ENCODE data around the gene NDUFV1. TPM values are rescaled to one million over a fixed set of nuclear protein-coding genes. Genes with fewer than 3 reads are reported as not detected.
"Not testable (repeated sequence)": the region's sequence is repeated elsewhere in the genome, so short reads cannot be mapped to it uniquely, and the experiment has no call there.

The NDUFV1 gene
- total RNA-seq, 2 donors from 2014 or later = 246 to 381 TPM

DNA sequence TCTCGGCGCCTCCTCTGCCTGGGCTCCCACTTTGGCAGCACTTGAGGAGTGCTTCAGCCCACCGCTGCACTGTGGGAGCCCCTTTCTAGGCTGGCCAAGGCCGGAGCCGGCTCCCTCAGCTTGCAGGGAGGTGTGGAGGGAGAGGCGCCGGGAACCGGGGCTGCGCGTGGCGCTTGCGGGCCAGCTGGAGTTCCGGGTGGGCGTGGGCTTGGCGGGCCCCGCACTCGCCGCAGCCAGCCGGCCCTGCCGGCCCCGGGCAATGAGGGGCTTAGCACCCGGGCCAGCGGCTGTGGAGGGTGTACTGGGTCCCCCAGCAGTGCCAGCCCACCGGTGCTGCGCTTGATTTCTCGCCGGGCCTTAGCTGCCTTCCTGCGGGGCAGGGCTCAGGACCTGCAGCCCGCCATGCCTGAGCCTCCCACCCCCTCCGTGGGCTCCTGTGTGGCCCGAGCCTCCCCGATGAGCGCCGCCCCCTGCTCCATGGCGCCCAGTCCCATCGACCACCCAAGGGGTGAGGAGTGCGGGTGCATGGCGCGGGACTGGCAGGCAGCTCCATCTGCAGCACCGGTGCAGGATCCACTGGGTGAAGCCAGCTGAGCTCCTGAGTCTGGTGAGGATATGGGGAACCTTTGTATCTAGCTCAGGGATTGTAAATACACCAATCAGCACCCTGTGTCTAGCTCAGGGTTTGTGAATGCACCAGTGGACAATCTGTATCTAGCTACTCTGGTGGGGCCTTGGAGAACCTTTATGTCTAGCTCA lies 12.3 kb downstream of the NDUFV1 start:
- H3K9me3 Mint-ChIP-seq; H3K27ac Mint-ChIP-seq; H3K36me3 Mint-ChIP-seq; H3K27me3 Mint-ChIP-seq; ATAC-seq; H3K4me3 Mint-ChIP-seq; DNase-seq (ENCODE audit: low spot score): not testable (repeated sequence)
- H3K4me1 Mint-ChIP-seq (ENCODE audit: low read depth in 2 of 2) = peaks cover 0 to 14% of the 10 kb centered on the region in 2 donors

DNA sequence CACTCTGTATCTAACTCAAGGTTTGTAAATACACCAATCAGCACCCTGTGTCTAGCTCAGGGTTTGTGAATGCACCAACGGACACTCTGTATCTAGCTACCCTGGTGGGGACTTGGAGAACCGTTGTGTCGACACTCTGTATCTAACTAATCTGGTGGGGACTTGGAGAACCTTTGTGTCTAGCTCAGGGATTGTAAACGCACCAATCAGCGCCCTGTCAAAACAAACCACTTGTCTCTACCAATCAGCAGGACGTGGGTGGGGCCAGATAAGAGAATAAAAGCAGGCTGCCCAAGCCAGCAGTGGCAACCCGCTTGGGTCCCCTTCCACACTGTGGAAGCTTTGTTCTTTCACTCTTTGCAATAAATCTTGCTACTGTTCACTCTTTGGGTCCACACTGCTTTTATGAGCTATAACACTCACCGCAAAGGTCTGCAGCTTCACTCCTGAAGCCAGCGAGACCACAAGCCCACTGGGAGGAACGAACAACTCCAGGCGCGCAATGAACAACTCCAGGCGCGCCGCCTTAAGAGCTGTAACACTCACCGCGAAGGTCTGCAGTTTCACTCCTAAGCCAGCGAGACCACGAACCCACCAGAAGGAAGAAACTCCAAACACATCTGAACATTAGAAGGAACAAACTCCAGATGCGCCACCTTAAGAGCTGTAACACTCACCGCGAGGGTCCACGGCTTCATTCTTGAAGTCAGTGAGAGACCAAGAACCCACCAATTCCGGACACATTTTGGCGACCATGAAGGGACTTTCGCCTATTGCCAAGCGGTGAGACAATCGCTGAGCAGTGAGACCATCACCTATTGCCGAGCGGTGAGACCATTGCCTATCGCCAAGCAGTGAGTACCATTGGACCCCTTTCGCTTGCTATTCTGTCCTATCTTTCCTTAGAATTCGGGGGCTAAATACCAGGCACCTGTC lies 13.2 kb downstream of the NDUFV1 start:
- not testable (repeated sequence) for DNase-seq (ENCODE audit: low spot score); H3K36me3 Mint-ChIP-seq; H3K9me3 Mint-ChIP-seq; H3K27ac Mint-ChIP-seq; H3K27me3 Mint-ChIP-seq; H3K4me1 Mint-ChIP-seq (ENCODE audit: low read depth in 2 of 2); H3K4me3 Mint-ChIP-seq; ATAC-seq

DNA sequence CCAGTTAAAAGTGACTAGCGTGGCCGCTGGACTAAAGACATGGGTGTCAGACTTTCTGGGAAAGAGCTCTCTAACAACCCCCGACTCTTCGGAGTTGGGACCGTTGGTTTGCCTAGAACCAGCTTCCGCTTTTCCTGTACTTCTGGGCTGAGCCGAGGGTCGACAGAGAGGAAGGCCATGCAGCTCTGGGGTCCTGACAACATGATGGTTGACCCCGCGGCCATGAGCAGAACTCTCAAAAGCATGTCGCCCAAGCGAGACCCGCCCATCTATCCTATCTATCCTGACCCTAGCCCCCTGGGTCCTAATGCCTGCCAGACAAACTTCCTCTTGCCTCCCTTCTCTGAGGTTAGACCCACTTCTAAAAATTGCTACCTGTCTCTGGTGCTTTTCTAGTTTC lies 13.9 kb downstream of the NDUFV1 start:
- H3K9me3 Mint-ChIP-seq; H3K36me3 Mint-ChIP-seq; H3K4me3 Mint-ChIP-seq; H3K4me1 Mint-ChIP-seq (ENCODE audit: low read depth in 2 of 2); H3K27me3 Mint-ChIP-seq; DNase-seq (ENCODE audit: low spot score); ATAC-seq; H3K27ac Mint-ChIP-seq: not testable (repeated sequence)

DNA sequence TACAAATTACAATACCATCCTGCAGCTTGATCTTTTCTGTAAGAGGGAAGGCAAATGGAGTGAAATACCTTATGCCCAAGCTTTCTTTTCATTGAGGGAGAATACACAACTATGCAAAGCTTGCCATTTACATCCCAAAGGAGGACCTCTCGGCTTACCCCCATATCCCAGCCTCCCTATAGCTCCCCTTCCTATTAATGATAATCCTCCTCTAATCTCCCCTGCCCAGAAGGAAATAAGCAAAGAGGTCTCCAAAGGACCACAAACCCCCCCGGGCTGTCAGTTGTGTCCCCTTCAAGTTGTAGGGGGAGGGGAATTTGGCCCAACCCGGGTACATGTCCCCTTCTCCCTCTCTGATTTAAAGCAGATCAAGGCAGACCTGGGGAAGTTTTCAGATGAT lies 15.2 kb downstream of the NDUFV1 start:
- not testable (repeated sequence) for H3K36me3 Mint-ChIP-seq; ATAC-seq; H3K9me3 Mint-ChIP-seq; H3K4me3 Mint-ChIP-seq; H3K27me3 Mint-ChIP-seq; DNase-seq (ENCODE audit: low spot score); H3K27ac Mint-ChIP-seq; H3K4me1 Mint-ChIP-seq (ENCODE audit: low read depth in 2 of 2)

DNA sequence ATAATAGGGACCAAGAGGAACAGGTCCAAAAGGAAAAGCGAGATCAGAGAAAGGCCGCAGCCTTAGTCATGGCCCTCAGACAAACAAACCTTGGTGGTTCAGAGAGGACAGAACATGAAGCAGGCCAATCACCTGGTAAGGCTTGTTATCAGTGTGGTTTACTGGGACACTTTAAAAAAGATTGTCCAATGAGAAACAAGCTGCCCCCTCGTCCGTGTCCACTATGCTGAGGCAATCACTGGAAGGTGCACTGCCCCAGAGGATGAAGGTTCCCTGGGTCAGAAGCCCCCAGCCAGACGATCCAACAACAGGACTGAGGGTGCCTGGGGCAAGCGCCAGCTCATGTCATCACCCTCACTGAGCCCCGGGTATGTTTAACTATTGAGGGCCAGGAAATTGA lies 16.2 kb downstream of the NDUFV1 start:
- not testable (repeated sequence) for H3K27me3 Mint-ChIP-seq; ATAC-seq; DNase-seq (ENCODE audit: low spot score); H3K36me3 Mint-ChIP-seq; H3K4me3 Mint-ChIP-seq; H3K4me1 Mint-ChIP-seq (ENCODE audit: low read depth in 2 of 2); H3K27ac Mint-ChIP-seq; H3K9me3 Mint-ChIP-seq

DNA sequence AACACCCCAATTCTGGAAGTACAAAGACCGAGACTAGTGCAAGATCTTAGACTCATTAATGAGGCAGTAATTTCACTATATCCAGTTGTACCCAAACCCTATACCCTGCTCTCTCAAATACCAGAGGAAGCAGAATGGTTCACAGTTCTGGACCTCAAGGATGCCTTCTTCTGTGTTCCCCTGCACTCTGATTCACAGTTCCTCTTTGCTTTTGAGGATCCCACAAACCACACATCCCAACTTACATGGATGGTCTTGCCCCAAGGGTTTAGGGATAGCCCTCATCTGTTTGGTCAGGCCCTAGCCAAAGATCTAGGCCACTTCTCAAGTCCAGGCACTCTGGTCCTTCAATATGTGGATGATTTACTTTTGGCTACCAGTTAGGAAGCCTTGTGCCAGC lies 17.1 kb downstream of the NDUFV1 start:
- H3K4me1 Mint-ChIP-seq (ENCODE audit: low read depth in 2 of 2); DNase-seq (ENCODE audit: low spot score); H3K27ac Mint-ChIP-seq; H3K9me3 Mint-ChIP-seq; H3K36me3 Mint-ChIP-seq; H3K4me3 Mint-ChIP-seq; H3K27me3 Mint-ChIP-seq; ATAC-seq: not testable (repeated sequence)

DNA sequence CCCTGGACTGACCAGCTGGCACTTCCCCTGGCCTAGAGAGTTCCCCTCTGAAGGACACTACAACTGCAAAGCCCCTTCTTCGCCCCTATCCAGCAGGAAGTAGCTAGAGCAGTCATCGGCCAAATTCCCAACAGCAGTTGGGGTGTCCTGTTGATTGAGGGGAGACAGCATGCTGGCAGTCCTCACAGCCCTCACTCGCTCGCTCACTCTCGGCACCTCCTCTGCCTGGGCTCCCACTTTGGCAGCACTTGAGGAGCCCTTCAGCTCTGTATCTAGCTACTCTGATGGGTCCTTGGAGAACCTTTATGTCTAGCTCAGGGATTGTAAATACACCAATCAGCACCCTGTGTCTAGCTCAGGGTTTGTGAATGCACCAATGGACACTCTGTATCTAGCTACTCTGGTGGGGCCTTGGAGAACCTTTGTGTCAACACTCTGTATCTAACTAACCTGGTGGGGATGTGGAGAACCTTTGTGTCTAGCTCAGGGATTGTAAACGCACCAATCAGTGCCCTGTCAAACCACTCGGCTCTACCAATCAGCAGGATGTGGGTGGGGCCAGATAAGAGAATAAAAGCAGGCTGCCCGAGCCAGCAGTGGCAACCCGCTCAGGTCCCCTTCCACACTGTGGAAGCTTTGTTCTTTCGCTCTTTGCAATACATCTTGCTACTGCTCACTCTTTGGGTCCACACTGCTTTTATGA lies 19.5 kb downstream of the NDUFV1 start:
- not testable (repeated sequence) for H3K27me3 Mint-ChIP-seq; H3K9me3 Mint-ChIP-seq; H3K36me3 Mint-ChIP-seq; DNase-seq (ENCODE audit: low spot score); H3K4me3 Mint-ChIP-seq; ATAC-seq; H3K27ac Mint-ChIP-seq
- peaks cover 5 to 12% of the 10 kb centered on the region in 2 donors for H3K4me1 Mint-ChIP-seq (ENCODE audit: low read depth in 2 of 2)

DNA sequence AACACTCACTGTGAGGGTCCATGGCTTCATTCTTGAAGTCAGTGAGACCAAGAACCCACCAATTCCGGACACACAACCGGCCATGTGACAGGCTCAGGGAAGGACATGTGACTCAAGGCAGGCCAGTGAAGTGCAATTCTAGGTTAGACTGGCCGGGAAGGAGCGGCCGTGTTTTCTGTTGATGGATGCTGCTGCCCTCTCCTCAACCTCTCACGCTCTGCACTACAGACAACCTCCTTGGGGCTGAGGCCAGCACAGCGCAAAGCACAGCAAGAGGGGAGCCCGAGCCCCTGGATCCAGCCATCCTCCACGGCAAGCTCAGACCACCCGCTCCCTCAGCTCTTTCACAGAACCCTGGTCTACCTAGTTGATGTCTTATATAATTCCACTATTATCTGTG lies 20.2 kb downstream of the NDUFV1 start:
- ATAC-seq (no peak), DNase-seq (ENCODE audit: low spot score) (no peak)
- H3K27me3 Mint-ChIP-seq = no peaks in the 10 kb centered on the region
- no peaks in the 10 kb centered on the region for H3K9me3 Mint-ChIP-seq
- H3K4me3 Mint-ChIP-seq = no peak overlapping the region
- no peak overlapping the region for H3K27ac Mint-ChIP-seq
- no peaks in the 10 kb centered on the region for H3K36me3 Mint-ChIP-seq
- H3K4me1 Mint-ChIP-seq (ENCODE audit: low read depth in 2 of 2) = peaks cover 5 to 14% of the 10 kb centered on the region in 2 donors

DNA sequence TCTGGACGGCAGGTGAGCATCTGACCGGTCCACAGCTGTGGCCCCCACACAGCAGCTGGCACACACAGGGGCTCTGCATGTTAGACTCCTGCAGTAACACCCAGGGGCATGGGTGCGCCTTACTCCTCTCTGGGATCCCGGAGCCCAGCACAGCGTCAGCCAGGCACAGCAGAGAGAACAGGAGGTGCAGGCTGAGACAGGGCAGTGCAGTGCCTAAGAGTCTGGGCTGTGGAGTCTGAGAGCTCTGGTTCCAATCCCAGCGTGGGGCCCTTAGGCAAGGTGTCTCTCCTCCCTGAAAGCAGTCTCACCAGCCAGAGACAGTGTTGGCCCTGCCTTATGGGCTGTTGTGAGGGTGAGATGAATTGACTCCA lies 20.7 kb downstream of the NDUFV1 start:
- DNase-seq (ENCODE audit: low spot score) (no peak), ATAC-seq (no peak)
- Mint-ChIP-seq H3K27me3 (no peaks in the 10 kb centered on the region), H3K4me3 (peak overlapping the region; percentile 59), H3K27ac (peak overlapping the region in 1 of 2 donors; percentile 28), H3K9me3 (no peaks in the 10 kb centered on the region), H3K4me1 (ENCODE audit: low read depth in 2 of 2) (peaks cover 5 to 14% of the 10 kb centered on the region in 2 donors), H3K36me3 (no peaks in the 10 kb centered on the region)

DNA sequence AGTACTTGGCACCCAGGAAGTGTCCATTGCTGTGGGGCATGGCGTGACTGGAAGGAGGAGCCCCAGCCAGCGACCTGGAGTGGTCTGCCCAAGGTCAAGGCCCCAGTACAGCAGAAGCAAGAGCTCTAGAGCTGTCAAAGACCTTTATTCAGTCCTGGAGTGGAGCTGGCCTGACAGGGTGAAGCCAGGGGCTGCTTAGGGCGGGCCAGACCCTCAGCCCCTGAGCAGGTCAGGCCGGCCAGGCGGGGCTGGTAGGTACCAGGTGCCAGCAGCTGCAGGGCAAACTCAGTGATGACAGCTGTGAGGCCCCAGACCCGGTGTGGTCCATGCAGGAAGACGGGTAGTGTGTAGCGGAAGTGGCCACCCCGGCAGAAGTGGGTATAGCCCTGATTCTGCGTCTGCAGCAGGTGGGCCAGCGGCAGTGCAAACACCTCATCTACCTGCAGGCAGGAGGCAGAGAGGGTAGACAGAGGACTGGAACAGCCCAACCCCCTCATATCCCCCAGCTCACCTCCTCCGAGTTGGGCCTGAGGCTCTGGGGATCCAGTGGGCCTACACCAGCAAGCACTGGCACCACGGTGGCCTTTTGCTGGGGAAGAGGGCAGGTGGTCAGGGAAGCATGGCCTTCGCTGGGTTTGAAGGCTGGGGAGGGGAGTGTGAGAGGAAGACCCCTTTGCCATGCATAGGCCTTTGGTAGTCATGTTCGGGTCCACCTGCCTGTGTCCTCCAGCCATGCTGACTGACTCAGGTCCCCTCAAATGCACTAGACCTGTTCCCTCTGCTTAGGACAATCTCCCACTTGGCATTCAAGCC lies 21.3 kb downstream of the NDUFV1 start:
- ATAC-seq (no peak), DNase-seq (ENCODE audit: low spot score) (peak; percentile 51)
- peak overlapping the region in 1 of 2 donors; percentile 28 for H3K27ac Mint-ChIP-seq
- H3K4me1 Mint-ChIP-seq (ENCODE audit: low read depth in 2 of 2) = peaks cover 5 to 14% of the 10 kb centered on the region in 2 donors
- peak overlapping the region; percentile 59 for H3K4me3 Mint-ChIP-seq
- no peaks in the 10 kb centered on the region for H3K9me3 Mint-ChIP-seq
- no peaks in the 10 kb centered on the region for H3K36me3 Mint-ChIP-seq
- no peaks in the 10 kb centered on the region for H3K27me3 Mint-ChIP-seq

DNA sequence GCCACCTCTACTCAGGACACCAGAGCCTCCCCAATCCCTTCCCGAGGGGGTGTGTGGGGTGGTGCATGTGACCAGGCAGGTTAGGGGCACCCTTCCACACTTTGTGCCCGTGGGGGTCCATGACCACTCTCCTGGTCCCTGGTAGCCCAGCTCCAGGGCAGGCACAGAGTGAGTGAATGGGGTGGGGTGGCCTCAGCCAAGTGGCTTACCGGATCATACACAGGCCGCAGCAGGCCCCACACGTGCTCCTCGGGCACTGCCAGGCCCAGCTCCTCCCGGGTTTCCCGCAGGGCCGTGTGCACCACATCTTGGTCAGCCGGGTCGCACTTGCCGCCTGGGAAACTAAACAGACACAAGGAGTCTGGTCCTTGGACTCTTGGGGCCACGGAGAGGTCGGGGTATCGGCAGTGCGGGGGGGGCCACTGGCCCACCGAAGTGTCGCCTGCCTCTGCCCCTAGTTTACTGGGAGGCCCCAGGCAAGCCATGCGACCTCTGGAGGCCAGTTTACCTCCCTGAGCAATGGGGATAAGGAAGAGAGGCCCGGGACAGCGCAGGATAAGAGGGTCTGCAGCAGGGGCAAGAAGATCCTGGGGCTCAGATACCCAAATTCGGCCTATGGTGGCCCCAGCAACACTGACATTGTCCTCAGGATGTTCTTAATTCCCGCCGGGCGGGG lies 22.1 kb downstream of the NDUFV1 start:
- no peaks in the 10 kb centered on the region for H3K27me3 Mint-ChIP-seq
- peaks cover 5 to 14% of the 10 kb centered on the region in 2 donors for H3K4me1 Mint-ChIP-seq (ENCODE audit: low read depth in 2 of 2)
- ATAC-seq (no peak), DNase-seq (ENCODE audit: low spot score) (peak; percentile 51)
- H3K36me3 Mint-ChIP-seq = no peaks in the 10 kb centered on the region
- peak overlapping the region; percentile 35 to 66 for H3K27ac Mint-ChIP-seq
- H3K9me3 Mint-ChIP-seq = no peaks in the 10 kb centered on the region
- H3K4me3 Mint-ChIP-seq = peak overlapping the region; percentile 63

DNA sequence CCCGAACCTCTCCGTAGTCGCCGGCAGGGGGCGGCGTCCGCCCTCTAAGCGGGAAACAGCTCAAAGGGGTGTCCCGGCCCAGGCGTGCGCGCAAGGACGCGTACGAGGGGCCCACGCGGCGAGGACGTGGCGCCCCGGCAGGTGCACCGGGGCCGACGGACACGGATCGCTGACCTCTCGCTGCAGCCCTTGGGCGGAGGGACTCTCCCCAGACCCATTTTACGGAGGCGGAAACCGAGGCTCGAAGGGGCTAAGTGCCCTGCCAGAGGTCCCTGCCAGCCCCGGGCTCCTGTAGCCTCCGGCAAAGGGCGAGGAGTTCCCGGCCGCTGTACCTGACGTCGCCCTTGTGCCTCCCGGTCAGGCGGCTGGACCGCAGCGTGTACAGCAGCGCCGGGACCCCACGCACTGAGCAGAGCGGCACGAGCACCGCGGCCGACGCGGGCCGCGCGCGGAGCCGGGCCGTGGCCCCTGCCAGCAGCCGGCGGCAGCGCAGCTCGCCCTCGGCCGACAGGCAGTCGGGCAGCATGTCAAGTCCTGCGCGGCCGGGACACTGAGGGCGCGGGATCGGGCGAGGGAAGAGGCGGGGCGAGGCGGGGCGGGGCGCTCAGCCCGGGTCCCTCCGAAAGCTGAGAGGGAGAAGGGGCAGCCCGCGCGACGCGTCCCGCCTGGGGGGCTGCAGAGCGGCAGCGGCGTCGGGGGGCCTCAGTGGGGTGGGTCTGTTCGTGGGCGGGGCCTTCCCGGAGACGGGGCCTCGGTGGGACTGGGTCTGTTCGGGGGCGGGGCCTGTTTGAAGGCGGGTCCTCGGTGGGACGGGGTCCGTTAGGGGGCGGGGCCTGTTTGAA lies 22.9 kb downstream of the NDUFV1 start, which contains the start of gene NUDT8:
NUDT8 (minus strand) TSS at position 552 of the 842 bp plus-strand sequence; CDS start at position 526, 26 bp downstream.
- DNase-seq (ENCODE audit: low spot score) (peak; percentile 93), ATAC-seq (peak; percentile 71 to 78)
- H3K27me3 Mint-ChIP-seq = no peaks in the 10 kb centered on the region
- no peaks in the 10 kb centered on the region for H3K9me3 Mint-ChIP-seq
- no peaks in the 10 kb centered on the region for H3K36me3 Mint-ChIP-seq
- peak within 1 kb of the TSS; percentile 93 for H3K4me3 Mint-ChIP-seq
- peak within 1 kb of the TSS; percentile 77 to 82 for H3K27ac Mint-ChIP-seq
- H3K4me1 Mint-ChIP-seq (ENCODE audit: low read depth in 2 of 2) = peaks cover 5 to 14% of the 10 kb centered on the region in 2 donors
